ENCODE results near the gene GLMP. TPM values are rescaled to one million over a fixed set of nuclear protein-coding genes. Genes with fewer than 3 reads are reported as not detected.

The GLMP gene
- total RNA-seq, 1 experiment from 2014 or later = 60.3 TPM

DNA sequence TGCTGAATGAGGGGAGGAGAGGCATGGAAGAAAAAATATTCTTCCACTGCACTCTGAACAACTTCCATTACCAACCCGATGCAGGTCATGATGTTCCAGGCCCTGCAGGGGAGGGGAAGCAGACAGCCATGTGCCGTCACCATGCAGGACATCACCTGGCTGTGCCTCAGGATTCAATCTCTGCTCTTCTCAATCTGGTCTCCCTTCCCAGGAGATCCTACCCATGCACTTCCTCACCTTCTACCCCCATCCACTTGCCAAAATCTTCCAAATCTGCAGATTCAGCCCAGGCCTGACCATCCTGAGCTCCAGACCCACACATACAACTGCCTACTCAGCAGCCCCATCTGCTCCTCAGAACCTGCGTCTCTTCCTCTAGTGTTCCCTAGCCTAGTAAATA lies 41.8 kb downstream of the GLMP start (continued):
- TF ChIP-seq, protein P1, sequence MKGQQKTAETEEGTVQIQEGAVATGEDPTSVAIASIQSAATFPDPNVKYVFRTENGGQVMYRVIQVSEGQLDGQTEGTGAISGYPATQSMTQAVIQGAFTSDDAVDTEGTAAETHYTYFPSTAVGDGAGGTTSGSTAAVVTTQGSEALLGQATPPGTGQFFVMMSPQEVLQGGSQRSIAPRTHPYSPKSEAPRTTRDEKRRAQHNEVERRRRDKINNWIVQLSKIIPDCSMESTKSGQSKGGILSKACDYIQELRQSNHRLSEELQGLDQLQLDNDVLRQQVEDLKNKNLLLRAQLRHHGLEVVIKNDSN (CRISPR knock-in tag; IDR thresholded peaks at IDR 0.05) = no peak
- TF ChIP-seq, protein P2, sequence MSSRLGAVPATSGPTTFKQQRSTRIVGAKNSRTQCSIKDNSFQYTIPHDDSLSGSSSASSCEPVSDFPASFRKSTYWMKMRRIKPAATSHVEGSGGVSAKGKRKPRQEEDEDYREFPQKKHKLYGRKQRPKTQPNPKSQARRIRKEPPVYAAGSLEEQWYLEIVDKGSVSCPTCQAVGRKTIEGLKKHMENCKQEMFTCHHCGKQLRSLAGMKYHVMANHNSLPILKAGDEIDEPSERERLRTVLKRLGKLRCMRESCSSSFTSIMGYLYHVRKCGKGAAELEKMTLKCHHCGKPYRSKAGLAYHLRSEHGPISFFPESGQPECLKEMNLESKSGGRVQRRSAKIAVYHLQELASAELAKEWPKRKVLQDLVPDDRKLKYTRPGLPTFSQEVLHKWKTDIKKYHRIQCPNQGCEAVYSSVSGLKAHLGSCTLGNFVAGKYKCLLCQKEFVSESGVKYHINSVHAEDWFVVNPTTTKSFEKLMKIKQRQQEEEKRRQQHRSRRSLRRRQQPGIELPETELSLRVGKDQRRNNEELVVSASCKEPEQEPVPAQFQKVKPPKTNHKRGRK (CRISPR knock-in tag; IDR thresholded peaks at IDR 0.05; ENCODE audit: borderline replicate concordance) = no peak
- TF ChIP-seq GABPB1 (CRISPR knock-in tag; IDR thresholded peaks at IDR 0.05) = no peak
- TF ChIP-seq ATF2 (CRISPR knock-in tag; IDR thresholded peaks at IDR 0.05; ENCODE audit: borderline replicate concordance, low read depth) = no peak
- no peak for TF ChIP-seq MYBL2 (CRISPR knock-in tag; IDR thresholded peaks at IDR 0.05)
- TF ChIP-seq TCF7 (CRISPR knock-in tag; IDR thresholded peaks at IDR 0.05; ENCODE audit: low read depth) = no peak
- TF ChIP-seq IRF1 (CRISPR knock-in tag; IDR thresholded peaks at IDR 0.05) = no peak
- no peak for TF ChIP-seq NR3C1 (CRISPR knock-in tag; conservative IDR thresholded peaks at IDR 0.05; ENCODE audit: low read depth)

DNA sequence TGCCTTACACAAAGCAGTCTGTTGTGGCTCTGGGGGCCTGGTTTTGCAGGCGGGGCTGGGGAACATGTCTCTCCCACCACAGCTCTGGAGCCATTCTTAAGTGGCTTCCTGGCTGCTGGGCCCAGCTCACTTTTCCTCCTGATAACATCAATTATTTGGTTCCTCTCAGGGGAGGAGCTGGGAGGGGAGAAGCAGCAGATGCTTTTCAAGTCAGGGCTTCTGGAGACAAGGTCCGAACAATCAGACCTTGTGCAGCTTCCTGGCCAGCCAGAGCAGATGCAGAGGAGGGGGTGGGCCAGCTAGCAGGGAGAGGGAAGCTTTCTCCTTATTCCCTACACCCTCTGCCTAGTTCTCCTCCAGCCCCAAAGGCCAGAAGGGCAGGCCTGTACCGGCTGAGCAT lies 44.0 kb downstream of the GLMP start:
- H3K4me1 Mint-ChIP-seq = peaks cover 6% of the 10 kb centered on the region

GRCh38 chr1:156249593-156249992 lies 45.9 kb downstream of the GLMP start:
- TF ChIP-seq TCF7 (CRISPR knock-in tag; IDR thresholded peaks at IDR 0.05; ENCODE audit: low read depth) (no peak), FOXP1 (CRISPR knock-in tag; IDR thresholded peaks at IDR 0.05; ENCODE audit: borderline replicate concordance) (no peak)
- ATAC-seq (no peak), DNase-seq (ENCODE audit: low spot score) (no peak)
- ChIA-PET POLR2A (interaction anchor here (1.0 kb wide), 1 partner anchor 307 kb away, joined by 3 read pairs; no protein-coding TSS in a partner anchor), CTCF (interaction anchor here (0.8 to 5.1 kb wide), 4 partner anchors 10 to 109 kb away, joined by 3 to 84 read pairs (median 6); no protein-coding TSS in a partner anchor)
- Mint-ChIP-seq H3K4me1 (peaks cover 20% of the 10 kb centered on the region), H3K27me3 (ENCODE audit: low read depth) (peaks cover 4% of the 10 kb centered on the region), H3K36me3 (peaks cover 47% of the 10 kb centered on the region), H3K27ac (peak overlapping the region; percentile 23; the same call in 1 of the 2 replicates), H3K9me3 (no peaks in the 10 kb centered on the region), H3K4me3 (no peak overlapping the region)

More for the DNA sequence above, 44.0 kb downstream of the GLMP start:
- no peaks in the 10 kb centered on the region for H3K27me3 Mint-ChIP-seq (ENCODE audit: low read depth)
- H3K9me3 Mint-ChIP-seq = no peaks in the 10 kb centered on the region
- TF ChIP-seq ZMAT4 (CRISPR knock-in tag; IDR thresholded peaks at IDR 0.05) = no peak
- POLR2A ChIA-PET = interaction anchor here (0.6 kb wide), 1 partner anchor 273 kb away, joined by 6 read pairs; no protein-coding TSS in a partner anchor
- ATAC-seq (no peak), DNase-seq (ENCODE audit: low spot score) (no peak)
- CTCF ChIA-PET = interaction anchor here (0.6 to 1.7 kb wide), 6 partner anchors 8 to 978 kb away, joined by 3 to 6 read pairs (median 4); partner anchors contain the start of genes CLK2 and PMF1
- no peak overlapping the region for H3K27ac Mint-ChIP-seq
- no peak overlapping the region for H3K4me3 Mint-ChIP-seq
- H3K36me3 Mint-ChIP-seq = peaks cover 55% of the 10 kb centered on the region

- CTCF ChIA-PET = interaction anchor here (0.5 to 5.1 kb wide), 13 partner anchors 11 to 232 kb away, joined by 3 to 84 read pairs (median 3); no protein-coding TSS in a partner anchor
- TF ChIP-seq PRRX2 (CRISPR knock-in tag; IDR thresholded peaks at IDR 0.05) (no peak), CREB1 (CRISPR knock-in tag; IDR thresholded peaks at IDR 0.05) (no peak), ZNF671 (CRISPR knock-in tag; IDR thresholded peaks at IDR 0.05) (no peak), E2F5 (CRISPR knock-in tag; IDR thresholded peaks at IDR 0.05) (no peak), ETV6 (CRISPR knock-in tag; IDR thresholded peaks at IDR 0.05) (no peak), ERG (CRISPR knock-in tag; IDR thresholded peaks at IDR 0.05) (no peak)
- TF ChIP-seq, protein P3, sequence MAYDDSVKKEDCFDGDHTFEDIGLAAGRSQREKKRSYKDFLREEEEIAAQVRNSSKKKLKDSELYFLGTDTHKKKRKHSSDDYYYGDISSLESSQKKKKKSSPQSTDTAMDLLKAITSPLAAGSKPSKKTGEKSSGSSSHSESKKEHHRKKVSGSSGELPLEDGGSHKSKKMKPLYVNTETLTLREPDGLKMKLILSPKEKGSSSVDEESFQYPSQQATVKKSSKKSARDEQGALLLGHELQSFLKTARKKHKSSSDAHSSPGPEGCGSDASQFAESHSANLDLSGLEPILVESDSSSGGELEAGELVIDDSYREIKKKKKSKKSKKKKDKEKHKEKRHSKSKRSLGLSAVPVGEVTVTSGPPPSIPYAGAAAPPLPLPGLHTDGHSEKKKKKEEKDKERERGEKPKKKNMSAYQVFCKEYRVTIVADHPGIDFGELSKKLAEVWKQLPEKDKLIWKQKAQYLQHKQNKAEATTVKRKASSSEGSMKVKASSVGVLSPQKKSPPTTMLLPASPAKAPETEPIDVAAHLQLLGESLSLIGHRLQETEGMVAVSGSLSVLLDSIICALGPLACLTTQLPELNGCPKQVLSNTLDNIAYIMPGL (CRISPR knock-in tag; IDR thresholded peaks at IDR 0.05) = no peak
These were observed 47.2 kb downstream of the GLMP start for GRCh38 chr1:156248323-156248683.

More at GRCh38 chr1:156248323-156248683, 47.2 kb downstream of the GLMP start:
- POLR2A ChIA-PET = interaction anchor here (0.6 to 1.1 kb wide), 2 partner anchors 271 to 981 kb away, joined by 3 read pairs; no protein-coding TSS in a partner anchor
- DNase-seq (ENCODE audit: low spot score) = no peak
- peaks cover 4% of the 10 kb centered on the region for H3K27me3 Mint-ChIP-seq (ENCODE audit: low read depth)
- no peaks in the 10 kb centered on the region for H3K9me3 Mint-ChIP-seq
- H3K4me1 Mint-ChIP-seq = peaks cover 22% of the 10 kb centered on the region
- H3K4me3 Mint-ChIP-seq = no peak overlapping the region
- peaks cover 36% of the 10 kb centered on the region for H3K36me3 Mint-ChIP-seq
- no peak for ATAC-seq
- 0 out of 2 replicates have a peak overlapping the region, but pooled peaks have one; percentile 49 for H3K27ac Mint-ChIP-seq
